KMS-11 (cell line): ENCODE measurements around the gene MYO3A.

Source experiments
- H2AFZ ChIP-seq: fragments of 200-600 bp; sonication (generic); 2 replicates; pipeline ENCODE4 v1.6.1; 2016; ENCODE audit warnings: antibody characterized with exemption, mixed run types, low read depth
- H3K27ac ChIP-seq: fragments of 200-600 bp; sonication (generic); 2 replicates; pipeline ENCODE4 v1.6.1; 2016; ENCODE audit warnings: mild to moderate bottlenecking, mixed run types
- H3K27me3 ChIP-seq: fragments of 200-600 bp; sonication (generic); 2 replicates; pipeline ENCODE4 v1.6.1; 2017; ENCODE audit warnings: mild to moderate bottlenecking, low read depth, mixed run types, moderate library complexity; ENCODE audit not compliant: insufficient read depth
- H3K36me3 ChIP-seq: fragments of 200-600 bp; sonication (generic); 2 replicates; pipeline ENCODE4 v1.6.1; 2017; ENCODE audit warnings: mild to moderate bottlenecking, mixed run types; ENCODE audit not compliant: insufficient read depth
- H3K4me1 ChIP-seq: fragments of 200-600 bp; sonication (generic); 2 replicates; pipeline ENCODE4 v1.6.1; 2016; ENCODE audit warnings: mild to moderate bottlenecking, low read depth, mixed run types; ENCODE audit not compliant: poor library complexity, severe bottlenecking
- H3K4me2 ChIP-seq: fragments of 200-600 bp; sonication (generic); 2 replicates; pipeline ENCODE4 v1.7.0; 2016; ENCODE audit warnings: mild to moderate bottlenecking, mixed run types
- H3K4me3 ChIP-seq: fragments of 200-600 bp; sonication (generic); IDR thresholded peaks from 2 replicates; pipeline ENCODE4 v1.6.1; 2017; ENCODE audit warnings: low read depth, low read length, mixed read lengths; ENCODE audit not compliant: insufficient read depth
- H3K79me2 ChIP-seq: fragments of 200-600 bp; sonication (generic); 2 replicates; pipeline ENCODE4 v1.6.1; 2016; ENCODE audit warnings: low read depth, mixed run types; ENCODE audit not compliant: insufficient read depth
- H3K9ac ChIP-seq: fragments of 200-600 bp; sonication (generic); 2 replicates; pipeline ENCODE4 v1.6.1; 2016; ENCODE audit warnings: mild to moderate bottlenecking, mixed run types
- H4K20me1 ChIP-seq: fragments of 200-600 bp; sonication (generic); 2 replicates; pipeline ENCODE4 v1.6.1; 2016; ENCODE audit warnings: mild to moderate bottlenecking, mixed run types; ENCODE audit not compliant: insufficient read depth
- TF ChIP-seq, protein P1 (sequence below): fragments of 200-600 bp; sonication (generic); conservative IDR thresholded peaks from 2 replicates; pipeline ENCODE4 v1.6.1; 2017; ENCODE audit warnings: low read depth, mild to moderate bottlenecking, antibody characterized with exemption, low read length, moderate library complexity, mixed read lengths

MYO3A gene

DNA sequence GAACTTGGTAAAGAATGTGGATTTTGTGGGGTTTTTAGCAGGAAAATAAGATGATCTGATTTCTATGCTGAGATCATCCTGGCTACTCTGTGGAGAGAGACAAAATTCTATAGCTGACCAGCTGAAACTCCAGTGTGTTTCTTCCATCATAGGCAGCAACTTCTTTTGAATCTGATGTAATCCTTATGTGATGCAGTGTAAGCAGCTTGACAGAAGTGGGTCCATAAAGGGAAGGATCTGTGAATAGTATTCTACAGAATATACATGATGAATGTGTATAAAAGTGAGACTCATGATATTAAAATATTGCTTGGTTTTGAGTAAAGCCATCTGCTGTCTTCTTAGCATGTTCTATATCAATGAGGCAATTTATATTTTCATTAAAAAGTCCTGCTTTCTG, 4.4 kb downstream of the MYO3A start:
- no peaks in the 10 kb centered on the region for H3K79me2 ChIP-seq
- no peaks in the 10 kb centered on the region for H3K36me3 ChIP-seq
- no peak overlapping the region for H3K27ac ChIP-seq
- no peaks in the 10 kb centered on the region for H4K20me1 ChIP-seq
- H3K4me1 ChIP-seq = peaks cover 42% of the 10 kb centered on the region
- no peak overlapping the region for H2AFZ ChIP-seq
- H3K27me3 ChIP-seq = no peaks in the 10 kb centered on the region
- no peak overlapping the region for H3K9ac ChIP-seq
- TF ChIP-seq, protein P1, sequence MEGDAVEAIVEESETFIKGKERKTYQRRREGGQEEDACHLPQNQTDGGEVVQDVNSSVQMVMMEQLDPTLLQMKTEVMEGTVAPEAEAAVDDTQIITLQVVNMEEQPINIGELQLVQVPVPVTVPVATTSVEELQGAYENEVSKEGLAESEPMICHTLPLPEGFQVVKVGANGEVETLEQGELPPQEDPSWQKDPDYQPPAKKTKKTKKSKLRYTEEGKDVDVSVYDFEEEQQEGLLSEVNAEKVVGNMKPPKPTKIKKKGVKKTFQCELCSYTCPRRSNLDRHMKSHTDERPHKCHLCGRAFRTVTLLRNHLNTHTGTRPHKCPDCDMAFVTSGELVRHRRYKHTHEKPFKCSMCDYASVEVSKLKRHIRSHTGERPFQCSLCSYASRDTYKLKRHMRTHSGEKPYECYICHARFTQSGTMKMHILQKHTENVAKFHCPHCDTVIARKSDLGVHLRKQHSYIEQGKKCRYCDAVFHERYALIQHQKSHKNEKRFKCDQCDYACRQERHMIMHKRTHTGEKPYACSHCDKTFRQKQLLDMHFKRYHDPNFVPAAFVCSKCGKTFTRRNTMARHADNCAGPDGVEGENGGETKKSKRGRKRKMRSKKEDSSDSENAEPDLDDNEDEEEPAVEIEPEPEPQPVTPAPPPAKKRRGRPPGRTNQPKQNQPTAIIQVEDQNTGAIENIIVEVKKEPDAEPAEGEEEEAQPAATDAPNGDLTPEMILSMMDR = no peak
- no peak overlapping the region for H3K4me3 ChIP-seq
- H3K4me2 ChIP-seq = peak overlapping the region; percentile 15; the same call in 1 of the 2 replicates

DNA sequence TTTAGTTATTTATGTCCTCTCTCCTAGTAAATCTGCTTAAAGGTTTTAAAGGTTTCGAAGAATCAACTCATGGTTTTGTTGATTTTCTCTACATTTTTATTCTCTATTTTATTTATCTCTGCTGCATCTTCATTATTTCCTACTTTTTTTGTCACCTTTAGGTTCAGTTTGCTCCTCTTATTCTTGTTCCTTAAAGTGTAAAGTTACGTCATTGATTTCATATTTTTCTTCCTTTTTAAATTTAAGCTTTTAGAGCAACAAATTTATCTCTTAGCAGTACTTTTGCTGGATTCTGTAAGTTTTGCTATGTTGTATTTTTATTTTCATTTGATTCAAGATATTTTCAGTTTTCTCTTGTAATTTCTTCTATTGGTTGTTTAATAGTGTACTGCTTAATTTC, 10.7 kb downstream of the MYO3A start:
- no peak overlapping the region for H3K9ac ChIP-seq
- TF ChIP-seq, protein P1 = no peak
- no peak overlapping the region for H3K4me2 ChIP-seq
- H3K4me3 ChIP-seq = no peak overlapping the region
- no peaks in the 10 kb centered on the region for H4K20me1 ChIP-seq
- H3K27me3 ChIP-seq = no peaks in the 10 kb centered on the region
- no peaks in the 10 kb centered on the region; the same call in 1 of the 2 replicates for H3K79me2 ChIP-seq
- no peak overlapping the region for H2AFZ ChIP-seq
- no peaks in the 10 kb centered on the region for H3K36me3 ChIP-seq
- peaks cover 4% of the 10 kb centered on the region for H3K4me1 ChIP-seq
- no peak overlapping the region for H3K27ac ChIP-seq

DNA sequence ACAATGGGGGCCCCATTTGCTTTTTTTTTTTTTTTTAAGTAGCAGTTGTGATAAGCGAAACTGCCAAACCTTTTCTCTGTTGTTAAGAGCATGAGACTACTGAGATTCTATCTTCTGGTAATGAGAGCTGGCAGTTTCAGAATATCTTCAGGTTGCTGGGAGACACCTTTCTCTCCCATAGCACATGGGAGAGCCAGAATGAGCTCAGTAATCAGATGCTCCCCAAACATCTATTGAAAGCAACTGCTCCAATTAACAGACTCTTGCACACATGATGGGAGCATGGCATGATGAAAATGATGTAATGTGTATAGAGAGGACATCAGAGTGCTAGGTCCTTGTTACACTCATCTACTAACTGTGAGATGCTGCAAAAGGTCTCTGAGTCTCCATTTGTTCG, 18.8 kb downstream of the MYO3A start:
- H3K27me3 ChIP-seq = no peaks in the 10 kb centered on the region
- H3K36me3 ChIP-seq = no peaks in the 10 kb centered on the region
- H3K4me1 ChIP-seq = peaks cover 81% of the 10 kb centered on the region
- TF ChIP-seq, protein P1 = no peak
- peak overlapping the region; percentile 96 for H3K4me2 ChIP-seq
- H2AFZ ChIP-seq = peak overlapping the region; percentile 17; the same call in 1 of the 2 replicates
- no peak overlapping the region for H3K4me3 ChIP-seq
- H3K27ac ChIP-seq = peak overlapping the region; percentile 97
- H3K9ac ChIP-seq = peak overlapping the region; percentile 75
- peaks cover 3% of the 10 kb centered on the region; the same call in 1 of the 2 replicates for H3K79me2 ChIP-seq
- no peaks in the 10 kb centered on the region for H4K20me1 ChIP-seq

DNA sequence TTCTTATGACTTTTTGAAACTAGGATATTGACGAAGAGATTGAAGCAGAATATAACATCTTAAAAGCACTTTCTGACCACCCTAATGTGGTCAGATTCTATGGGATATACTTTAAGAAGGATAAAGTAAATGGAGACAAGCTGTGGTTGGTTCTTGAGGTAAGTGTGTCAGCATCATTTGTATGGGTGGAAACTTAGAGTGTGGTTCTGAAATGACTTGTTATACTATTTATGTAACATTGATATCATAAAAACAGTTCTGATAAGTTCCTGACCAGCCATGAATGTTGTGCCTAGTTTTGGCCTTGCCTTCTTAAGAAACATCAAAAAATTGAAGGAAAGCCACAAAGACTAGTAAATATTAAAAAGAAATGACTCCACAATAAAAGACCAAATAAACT, 20.8 kb downstream of the MYO3A start:
- Histone ChIP-seq H3K4me2 (peak overlapping the region; percentile 96), H4K20me1 (no peaks in the 10 kb centered on the region)
- TF ChIP-seq, protein P1 = no peak

More for the DNA sequence above, 20.8 kb downstream of the MYO3A start:
- H3K27me3 ChIP-seq = no peaks in the 10 kb centered on the region
- H2AFZ ChIP-seq = 0 out of 2 replicates have a peak overlapping the region, but pooled peaks have one; percentile 6
- H3K79me2 ChIP-seq = peaks cover 14% of the 10 kb centered on the region; the same call in 1 of the 2 replicates
- H3K36me3 ChIP-seq = no peaks in the 10 kb centered on the region
- no peak overlapping the region for H3K4me3 ChIP-seq
- peak overlapping the region; percentile 75; the same call in 1 of the 2 replicates for H3K9ac ChIP-seq
- H3K27ac ChIP-seq = peak overlapping the region; percentile 97
- H3K4me1 ChIP-seq = peaks cover 93% of the 10 kb centered on the region
